Measurements from ENCODE around the gene HMGCS2. TPM values are rescaled to one million over a fixed set of nuclear protein-coding genes. Genes with fewer than 3 reads are reported as not detected.
A peak's percentile ranks its signal among the peaks of the same experiment; 100 is the strongest.
"Not testable (repeated sequence)": the region's sequence is repeated elsewhere in the genome, so short reads cannot be mapped to it uniquely, and the experiment has no call there.

HMGCS2 gene
- total RNA-seq, 6 donors from 2014 or later = 0.31 to 5.9 (median 1.2) TPM; not detected in 1

- H3K9me3 ChIP-seq = no peaks in the 10 kb centered on the region
- H3K4me3 ChIP-seq = peak overlapping the region; percentile 50 to 63 (median 55)
- H3K27ac ChIP-seq = peak overlapping the region; percentile 51 to 75 (median 60)
- H3K36me3 ChIP-seq = no peaks in the 10 kb centered on the region
- peaks cover 0 to 13% (median 1%) of the 10 kb centered on the region in 4 donors for H3K27me3 ChIP-seq
- WGBS, 2 donors = 2 to 3% methylated on average over 12 to 50 of the region's 51 CpGs
- peak; percentile 71 to 87 for DNase-seq
- peak in 1 of 2 donors; percentile 41 for TF ChIP-seq POLR2AphosphoS5 (IDR thresholded peaks at IDR 0.05)
- no peak for TF ChIP-seq CTCF (IDR thresholded peaks at IDR 0.05)
- ATAC-seq (ENCODE audit: low FRiP score in 2 of 2) = peak; percentile 50 to 93
- H3K4me1 ChIP-seq = peaks cover 13 to 19% (median 16%) of the 10 kb centered on the region in 4 donors
These were observed 56.2 kb downstream of the HMGCS2 start for GRCh38 chr1:119712342-119713038.

- ATAC-seq (ENCODE audit: low FRiP score in 2 of 2) (peak; percentile 82 to 90), DNase-seq (peak in 1 of 2 donors; percentile 75)
- Histone ChIP-seq H3K4me3 (peak within 1 kb of the TSS; percentile 50 to 63 (median 55)), H3K27me3 (peaks cover 0 to 13% (median 1%) of the 10 kb centered on the region in 4 donors), H3K36me3 (no peaks in the 10 kb centered on the region), H3K9me3 (no peaks in the 10 kb centered on the region), H3K4me1 (peaks cover 13 to 19% (median 16%) of the 10 kb centered on the region in 4 donors), H3K27ac (peak within 1 kb of the TSS; percentile 51 to 75 (median 60))
- 2% methylated on average over 22 to 27 of the region's 27 CpGs for WGBS, 2 donors
- TF ChIP-seq CTCF (IDR thresholded peaks at IDR 0.05) (no peak), POLR2A (IDR thresholded peaks at IDR 0.05) (peak in 2 of 4 donors; percentile 33 to 48), POLR2AphosphoS5 (IDR thresholded peaks at IDR 0.05) (peak in 1 of 2 donors; percentile 56), EP300 (IDR thresholded peaks at IDR 0.05) (no peak)
These were observed 56.8 kb downstream of the HMGCS2 start, which contains the start of gene PHGDH for GRCh38 chr1:119711804-119712341. Gene PHGDH (plus strand): TSS chr1:119711934. CDS start chr1:119712023, 89 bp downstream.

- WGBS, 2 donors = 20 to 23% methylated on average over 8 to 9 of the region's 10 CpGs
- H3K9me3 ChIP-seq; ATAC-seq (ENCODE audit: low FRiP score in 2 of 2); DNase-seq; H3K36me3 ChIP-seq; H3K27ac ChIP-seq: not testable (repeated sequence)
- peaks cover 0 to 13% (median 1%) of the 10 kb centered on the region in 4 donors for H3K27me3 ChIP-seq
- peak overlapping the region in 3 of 4 donors; percentile 50 to 63 (median 59) for H3K4me3 ChIP-seq
- peaks cover 13 to 19% (median 16%) of the 10 kb centered on the region in 4 donors for H3K4me1 ChIP-seq
These were observed 57.3 kb downstream of the HMGCS2 start for GRCh38 chr1:119711356-119711803.

GRCh38 chr1:119706599-119706998 is 62.1 kb downstream of the HMGCS2 start:
- ATAC-seq (ENCODE audit: low FRiP score in 2 of 2); H3K9me3 ChIP-seq; H3K36me3 ChIP-seq; H3K4me1 ChIP-seq; H3K27ac ChIP-seq; H3K4me3 ChIP-seq; DNase-seq; H3K27me3 ChIP-seq: not testable (repeated sequence)
- WGBS, 2 donors = 91 to 96% methylated on average over 6 of the region's 6 CpGs

GRCh38 chr1:119703666-119704450 is 64.8 kb downstream of the HMGCS2 start:
- Histone ChIP-seq H3K36me3 (no peaks in the 10 kb centered on the region), H3K27ac (no peak overlapping the region), H3K27me3 (no peaks in the 10 kb centered on the region), H3K9me3 (peaks cover 0 to 10% (median 4%) of the 10 kb centered on the region in 4 donors), H3K4me1 (no peaks in the 10 kb centered on the region), H3K4me3 (no peak overlapping the region)
- TF ChIP-seq CTCF (IDR thresholded peaks at IDR 0.05) = no peak
- TF ChIP-seq POLR2AphosphoS5 (IDR thresholded peaks at IDR 0.05) = no peak
- no peak for TF ChIP-seq EP300 (IDR thresholded peaks at IDR 0.05)
- no peak for TF ChIP-seq POLR2A (IDR thresholded peaks at IDR 0.05)
- WGBS, 2 donors = 82 to 85% methylated on average over 6 of the region's 6 CpGs
- DNase-seq (no peak), ATAC-seq (ENCODE audit: low FRiP score in 2 of 2) (no peak)

Data from upper lobe of left lung (tissue), 6 donors.